Breast epithelium (tissue), 3 donors: ENCODE results near the gene KIR3DL3.
"Not testable (repeated sequence)": the region's sequence is repeated elsewhere in the genome, so short reads cannot be mapped to it uniquely, and the experiment has no call there.

Experiments used
- POLR2AphosphoS5 ChIP-seq, 3 donors: sonication (generic); formaldehyde crosslinking; IDR thresholded peaks; one replicate each; pipeline ENCODE4 v1.6.1; 2017; ENCODE audit warnings: antibody characterized with exemption in 3 of 3
- TF ChIP-seq, protein P1 (sequence below), 3 donors: fragments of 450-650 bp; IDR thresholded peaks; one replicate each; pipeline ENCODE4 v1.5.1; 2016 to 2017; ENCODE audit warnings: antibody characterized with exemption in 3 of 3, mild to moderate bottlenecking in 3 of 3, moderate library complexity in 3 of 3

DNA sequence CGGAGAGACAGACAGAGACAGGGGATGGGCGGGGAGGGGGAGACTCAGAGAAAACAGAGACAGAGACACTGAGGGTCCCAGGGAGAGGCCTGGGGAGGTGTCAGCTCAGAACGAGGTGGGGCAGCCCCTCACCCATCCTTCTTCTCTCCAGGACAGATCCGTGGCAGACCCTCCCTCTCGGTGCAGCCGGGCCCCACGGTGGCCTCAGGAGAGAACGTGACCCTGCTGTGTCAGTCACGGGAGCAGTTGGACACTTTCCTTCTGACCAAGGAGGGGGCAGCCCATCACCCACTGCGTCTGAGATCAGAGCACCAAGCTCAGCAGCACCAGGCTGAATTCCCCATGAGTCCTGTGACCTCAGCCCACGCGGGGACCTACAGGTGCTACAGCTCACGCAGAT is 14.3 kb upstream of the KIR3DL3 start:
- not testable (repeated sequence) for TF ChIP-seq POLR2AphosphoS5 (IDR thresholded peaks at IDR 0.05)
- TF ChIP-seq, protein P1, sequence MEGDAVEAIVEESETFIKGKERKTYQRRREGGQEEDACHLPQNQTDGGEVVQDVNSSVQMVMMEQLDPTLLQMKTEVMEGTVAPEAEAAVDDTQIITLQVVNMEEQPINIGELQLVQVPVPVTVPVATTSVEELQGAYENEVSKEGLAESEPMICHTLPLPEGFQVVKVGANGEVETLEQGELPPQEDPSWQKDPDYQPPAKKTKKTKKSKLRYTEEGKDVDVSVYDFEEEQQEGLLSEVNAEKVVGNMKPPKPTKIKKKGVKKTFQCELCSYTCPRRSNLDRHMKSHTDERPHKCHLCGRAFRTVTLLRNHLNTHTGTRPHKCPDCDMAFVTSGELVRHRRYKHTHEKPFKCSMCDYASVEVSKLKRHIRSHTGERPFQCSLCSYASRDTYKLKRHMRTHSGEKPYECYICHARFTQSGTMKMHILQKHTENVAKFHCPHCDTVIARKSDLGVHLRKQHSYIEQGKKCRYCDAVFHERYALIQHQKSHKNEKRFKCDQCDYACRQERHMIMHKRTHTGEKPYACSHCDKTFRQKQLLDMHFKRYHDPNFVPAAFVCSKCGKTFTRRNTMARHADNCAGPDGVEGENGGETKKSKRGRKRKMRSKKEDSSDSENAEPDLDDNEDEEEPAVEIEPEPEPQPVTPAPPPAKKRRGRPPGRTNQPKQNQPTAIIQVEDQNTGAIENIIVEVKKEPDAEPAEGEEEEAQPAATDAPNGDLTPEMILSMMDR (IDR thresholded peaks at IDR 0.05): not testable (repeated sequence)
